Measurements from ENCODE around the gene RTN4.
"Not testable (repeated sequence)": the region's sequence is repeated elsewhere in the genome, so short reads cannot be mapped to it uniquely, and the experiment has no call there.

RTN4 gene

DNA sequence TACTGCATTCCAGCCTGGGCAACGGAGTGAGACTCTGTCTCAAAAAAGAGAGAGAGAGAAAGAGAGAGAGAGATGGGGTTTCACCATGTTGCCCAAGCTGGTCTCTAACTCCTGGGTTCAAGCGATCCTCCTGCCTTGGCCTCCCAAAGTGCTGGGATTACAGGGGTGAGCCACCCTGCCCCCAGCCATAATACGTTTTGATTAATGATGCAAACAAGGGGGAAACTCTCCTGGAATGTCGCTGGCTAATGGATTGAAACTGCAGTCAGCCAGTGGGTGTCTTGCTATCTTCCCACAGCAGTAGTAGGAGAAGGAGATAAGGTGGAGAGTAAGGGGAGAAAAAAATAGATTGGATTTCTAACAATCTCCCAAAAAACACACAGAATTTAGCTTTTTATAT lies 9.5 kb upstream of the RTN4 start:
- ATAC-seq: no peak
- no peak for TF ChIP-seq CSDC2 (CRISPR knock-in tag; IDR thresholded peaks at IDR 0.05)
- TF ChIP-seq ISL1 (CRISPR knock-in tag; IDR thresholded peaks at IDR 0.05): no peak
- no peak for TF ChIP-seq ZNF565 (CRISPR knock-in tag; conservative IDR thresholded peaks at IDR 0.05; ENCODE audit: low read depth)
- no peak for TF ChIP-seq OSR1 (CRISPR knock-in tag; IDR thresholded peaks at IDR 0.05)

DNA sequence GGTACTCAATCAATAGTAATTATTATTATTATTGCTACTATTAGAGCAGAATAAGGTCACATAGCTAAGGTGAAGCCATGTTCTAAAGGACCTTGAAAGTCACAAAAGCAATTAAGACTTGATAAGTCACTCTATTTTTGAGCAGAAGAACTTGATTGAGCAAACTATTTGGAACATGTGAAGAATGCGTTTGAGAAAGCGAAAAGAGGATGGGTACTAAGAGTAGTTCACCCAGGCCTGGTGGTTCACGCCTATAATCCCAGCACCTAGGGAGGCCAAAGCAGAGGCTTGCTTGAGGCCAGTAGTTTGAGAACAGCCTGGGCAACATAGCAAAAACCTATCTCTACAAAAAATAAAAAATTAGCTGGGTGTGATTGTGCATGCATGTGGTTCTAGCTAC lies 7.2 kb upstream of the RTN4 start:
- ATAC-seq: no peak
- no peak for TF ChIP-seq TCF4 (CRISPR knock-in tag; IDR thresholded peaks at IDR 0.05; ENCODE audit: borderline replicate concordance)
- no peak for TF ChIP-seq ZFP30 (CRISPR knock-in tag; IDR thresholded peaks at IDR 0.05)
- TF ChIP-seq, protein P1, sequence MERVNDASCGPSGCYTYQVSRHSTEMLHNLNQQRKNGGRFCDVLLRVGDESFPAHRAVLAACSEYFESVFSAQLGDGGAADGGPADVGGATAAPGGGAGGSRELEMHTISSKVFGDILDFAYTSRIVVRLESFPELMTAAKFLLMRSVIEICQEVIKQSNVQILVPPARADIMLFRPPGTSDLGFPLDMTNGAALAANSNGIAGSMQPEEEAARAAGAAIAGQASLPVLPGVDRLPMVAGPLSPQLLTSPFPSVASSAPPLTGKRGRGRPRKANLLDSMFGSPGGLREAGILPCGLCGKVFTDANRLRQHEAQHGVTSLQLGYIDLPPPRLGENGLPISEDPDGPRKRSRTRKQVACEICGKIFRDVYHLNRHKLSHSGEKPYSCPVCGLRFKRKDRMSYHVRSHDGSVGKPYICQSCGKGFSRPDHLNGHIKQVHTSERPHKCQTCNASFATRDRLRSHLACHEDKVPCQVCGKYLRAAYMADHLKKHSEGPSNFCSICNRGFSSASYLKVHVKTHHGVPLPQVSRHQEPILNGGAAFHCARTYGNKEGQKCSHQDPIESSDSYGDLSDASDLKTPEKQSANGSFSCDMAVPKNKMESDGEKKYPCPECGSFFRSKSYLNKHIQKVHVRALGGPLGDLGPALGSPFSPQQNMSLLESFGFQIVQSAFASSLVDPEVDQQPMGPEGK (CRISPR knock-in tag; IDR thresholded peaks at IDR 0.05; ENCODE audit: borderline replicate concordance): no peak
- no peak for TF ChIP-seq ZC3H10 (CRISPR knock-in tag; IDR thresholded peaks at IDR 0.05)
- no peak for TF ChIP-seq ESRRG (CRISPR knock-in tag; IDR thresholded peaks at IDR 0.05)
- no peak for TF ChIP-seq BACH2 (CRISPR knock-in tag; IDR thresholded peaks at IDR 0.05; ENCODE audit: borderline replicate concordance)

DNA sequence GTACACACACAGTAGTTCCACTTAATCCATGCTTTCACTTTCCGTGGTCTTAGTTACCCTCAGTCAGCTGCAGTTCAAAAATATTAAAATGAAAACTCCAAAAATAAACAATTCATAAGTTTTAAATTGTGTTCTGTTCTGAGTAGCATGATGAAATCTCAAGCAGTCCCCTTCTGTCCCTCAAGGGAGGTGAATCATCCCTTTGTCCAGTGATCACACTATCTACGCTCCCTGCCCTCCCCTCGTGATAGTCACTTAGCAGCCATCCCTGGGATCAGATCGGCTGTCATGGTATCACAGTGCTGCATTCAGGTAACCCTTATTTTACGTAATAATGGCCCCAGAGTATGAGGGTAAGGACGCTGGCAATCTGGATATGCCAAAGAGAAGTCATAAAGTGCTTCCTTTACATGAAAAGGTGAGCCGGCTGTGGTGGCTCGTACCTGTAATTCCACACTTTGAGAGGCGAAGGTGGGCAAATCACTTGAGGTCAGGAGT lies 5.8 kb upstream of the RTN4 start:
- TF ChIP-seq ZNF565 (CRISPR knock-in tag; conservative IDR thresholded peaks at IDR 0.05; ENCODE audit: low read depth) (no peak), PPARA (CRISPR knock-in tag; IDR thresholded peaks at IDR 0.05; ENCODE audit: borderline replicate concordance) (no peak), ZNF8 (CRISPR knock-in tag; IDR thresholded peaks at IDR 0.05) (no peak), ZC3H10 (CRISPR knock-in tag; IDR thresholded peaks at IDR 0.05) (no peak), RARB (CRISPR knock-in tag; IDR thresholded peaks at IDR 0.05) (no peak), CSDC2 (CRISPR knock-in tag; IDR thresholded peaks at IDR 0.05) (no peak), SNAI2 (CRISPR knock-in tag; IDR thresholded peaks at IDR 0.05) (no peak), BACH2 (CRISPR knock-in tag; IDR thresholded peaks at IDR 0.05; ENCODE audit: borderline replicate concordance) (no peak), TOX (CRISPR knock-in tag; IDR thresholded peaks at IDR 0.05; ENCODE audit: borderline replicate concordance) (no peak)
- TF ChIP-seq, protein P2, sequence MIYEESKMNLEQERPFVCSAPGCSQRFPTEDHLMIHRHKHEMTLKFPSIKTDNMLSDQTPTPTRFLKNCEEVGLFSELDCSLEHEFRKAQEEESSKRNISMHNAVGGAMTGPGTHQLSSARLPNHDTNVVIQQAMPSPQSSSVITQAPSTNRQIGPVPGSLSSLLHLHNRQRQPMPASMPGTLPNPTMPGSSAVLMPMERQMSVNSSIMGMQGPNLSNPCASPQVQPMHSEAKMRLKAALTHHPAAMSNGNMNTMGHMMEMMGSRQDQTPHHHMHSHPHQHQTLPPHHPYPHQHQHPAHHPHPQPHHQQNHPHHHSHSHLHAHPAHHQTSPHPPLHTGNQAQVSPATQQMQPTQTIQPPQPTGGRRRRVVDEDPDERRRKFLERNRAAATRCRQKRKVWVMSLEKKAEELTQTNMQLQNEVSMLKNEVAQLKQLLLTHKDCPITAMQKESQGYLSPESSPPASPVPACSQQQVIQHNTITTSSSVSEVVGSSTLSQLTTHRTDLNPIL (CRISPR knock-in tag; IDR thresholded peaks at IDR 0.05; ENCODE audit: low read depth): no peak
- TF ChIP-seq, protein P1 (CRISPR knock-in tag; IDR thresholded peaks at IDR 0.05; ENCODE audit: borderline replicate concordance): no peak
- ATAC-seq: no peak

DNA sequence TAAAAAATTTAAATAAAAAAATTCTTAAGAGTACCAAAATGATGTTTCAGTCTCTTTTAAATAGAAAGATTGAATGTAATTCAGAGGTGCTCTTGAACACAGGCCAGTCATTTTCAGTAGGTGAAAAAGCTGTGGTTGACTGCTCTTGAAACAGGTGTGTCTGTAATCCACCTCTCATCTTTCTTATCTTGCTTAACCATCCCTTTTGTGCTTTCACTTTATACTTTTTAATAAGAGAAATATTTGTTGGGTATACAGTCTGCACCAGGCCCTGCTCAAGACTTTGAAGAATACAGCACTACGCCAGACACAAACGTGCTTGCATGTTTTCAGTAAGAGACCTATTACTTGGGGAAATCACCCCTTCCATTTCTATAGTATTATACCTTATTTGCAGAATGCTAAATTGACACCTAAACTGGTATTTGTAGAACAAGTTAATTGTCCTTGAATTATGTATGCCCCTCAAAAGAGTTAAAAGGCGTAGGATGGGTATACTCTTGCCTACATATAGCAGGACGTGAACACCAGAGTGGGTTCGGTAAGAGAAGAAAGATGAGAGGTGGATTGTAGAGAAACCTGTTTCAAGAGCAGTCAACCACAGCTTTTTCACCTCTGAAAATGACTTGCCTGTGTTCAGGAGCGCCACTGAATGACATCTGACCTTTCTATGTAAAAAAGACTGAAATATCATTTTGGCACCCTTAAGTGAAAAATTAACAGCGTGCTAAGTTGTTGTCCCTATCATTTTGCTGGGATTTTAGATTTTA lies 4.0 kb upstream of the RTN4 start:
- ATAC-seq: no peak
- TF ChIP-seq ZC3H10 (CRISPR knock-in tag; IDR thresholded peaks at IDR 0.05): no peak
- TF ChIP-seq SNAI2 (CRISPR knock-in tag; IDR thresholded peaks at IDR 0.05): no peak
- no peak for TF ChIP-seq TCF4 (CRISPR knock-in tag; IDR thresholded peaks at IDR 0.05; ENCODE audit: borderline replicate concordance)
- no peak for TF ChIP-seq GLIS3 (CRISPR knock-in tag; IDR thresholded peaks at IDR 0.05)
- no peak for TF ChIP-seq ZNF565 (CRISPR knock-in tag; conservative IDR thresholded peaks at IDR 0.05; ENCODE audit: low read depth)
- TF ChIP-seq CSDC2 (CRISPR knock-in tag; IDR thresholded peaks at IDR 0.05): no peak
- no peak for TF ChIP-seq PPARA (CRISPR knock-in tag; IDR thresholded peaks at IDR 0.05; ENCODE audit: borderline replicate concordance)
- TF ChIP-seq, protein P3, sequence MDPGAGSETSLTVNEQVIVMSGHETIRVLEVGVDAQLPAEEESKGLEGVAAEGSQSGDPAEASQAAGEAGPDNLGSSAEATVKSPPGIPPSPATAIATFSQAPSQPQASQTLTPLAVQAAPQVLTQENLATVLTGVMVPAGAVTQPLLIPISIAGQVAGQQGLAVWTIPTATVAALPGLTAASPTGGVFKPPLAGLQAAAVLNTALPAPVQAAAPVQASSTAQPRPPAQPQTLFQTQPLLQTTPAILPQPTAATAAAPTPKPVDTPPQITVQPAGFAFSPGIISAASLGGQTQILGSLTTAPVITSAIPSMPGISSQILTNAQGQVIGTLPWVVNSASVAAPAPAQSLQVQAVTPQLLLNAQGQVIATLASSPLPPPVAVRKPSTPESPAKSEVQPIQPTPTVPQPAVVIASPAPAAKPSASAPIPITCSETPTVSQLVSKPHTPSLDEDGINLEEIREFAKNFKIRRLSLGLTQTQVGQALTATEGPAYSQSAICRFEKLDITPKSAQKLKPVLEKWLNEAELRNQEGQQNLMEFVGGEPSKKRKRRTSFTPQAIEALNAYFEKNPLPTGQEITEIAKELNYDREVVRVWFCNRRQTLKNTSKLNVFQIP (CRISPR knock-in tag; IDR thresholded peaks at IDR 0.05; ENCODE audit: borderline replicate concordance, low read depth): no peak
- no peak for TF ChIP-seq ZNF70 (CRISPR knock-in tag; IDR thresholded peaks at IDR 0.05)
- no peak for TF ChIP-seq ESRRG (CRISPR knock-in tag; IDR thresholded peaks at IDR 0.05)
- TF ChIP-seq, protein P4, sequence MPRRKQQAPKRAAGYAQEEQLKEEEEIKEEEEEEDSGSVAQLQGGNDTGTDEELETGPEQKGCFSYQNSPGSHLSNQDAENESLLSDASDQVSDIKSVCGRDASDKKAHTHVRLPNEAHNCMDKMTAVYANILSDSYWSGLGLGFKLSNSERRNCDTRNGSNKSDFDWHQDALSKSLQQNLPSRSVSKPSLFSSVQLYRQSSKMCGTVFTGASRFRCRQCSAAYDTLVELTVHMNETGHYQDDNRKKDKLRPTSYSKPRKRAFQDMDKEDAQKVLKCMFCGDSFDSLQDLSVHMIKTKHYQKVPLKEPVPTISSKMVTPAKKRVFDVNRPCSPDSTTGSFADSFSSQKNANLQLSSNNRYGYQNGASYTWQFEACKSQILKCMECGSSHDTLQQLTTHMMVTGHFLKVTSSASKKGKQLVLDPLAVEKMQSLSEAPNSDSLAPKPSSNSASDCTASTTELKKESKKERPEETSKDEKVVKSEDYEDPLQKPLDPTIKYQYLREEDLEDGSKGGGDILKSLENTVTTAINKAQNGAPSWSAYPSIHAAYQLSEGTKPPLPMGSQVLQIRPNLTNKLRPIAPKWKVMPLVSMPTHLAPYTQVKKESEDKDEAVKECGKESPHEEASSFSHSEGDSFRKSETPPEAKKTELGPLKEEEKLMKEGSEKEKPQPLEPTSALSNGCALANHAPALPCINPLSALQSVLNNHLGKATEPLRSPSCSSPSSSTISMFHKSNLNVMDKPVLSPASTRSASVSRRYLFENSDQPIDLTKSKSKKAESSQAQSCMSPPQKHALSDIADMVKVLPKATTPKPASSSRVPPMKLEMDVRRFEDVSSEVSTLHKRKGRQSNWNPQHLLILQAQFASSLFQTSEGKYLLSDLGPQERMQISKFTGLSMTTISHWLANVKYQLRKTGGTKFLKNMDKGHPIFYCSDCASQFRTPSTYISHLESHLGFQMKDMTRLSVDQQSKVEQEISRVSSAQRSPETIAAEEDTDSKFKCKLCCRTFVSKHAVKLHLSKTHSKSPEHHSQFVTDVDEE (CRISPR knock-in tag; IDR thresholded peaks at IDR 0.05): no peak
- TF ChIP-seq ZFP30 (CRISPR knock-in tag; IDR thresholded peaks at IDR 0.05): no peak
- TF ChIP-seq ZFP3 (CRISPR knock-in tag; IDR thresholded peaks at IDR 0.05): no peak
- TF ChIP-seq ZNF8 (CRISPR knock-in tag; IDR thresholded peaks at IDR 0.05): no peak
- no peak for TF ChIP-seq RARB (CRISPR knock-in tag; IDR thresholded peaks at IDR 0.05)
- TF ChIP-seq BACH2 (CRISPR knock-in tag; IDR thresholded peaks at IDR 0.05; ENCODE audit: borderline replicate concordance): no peak

DNA sequence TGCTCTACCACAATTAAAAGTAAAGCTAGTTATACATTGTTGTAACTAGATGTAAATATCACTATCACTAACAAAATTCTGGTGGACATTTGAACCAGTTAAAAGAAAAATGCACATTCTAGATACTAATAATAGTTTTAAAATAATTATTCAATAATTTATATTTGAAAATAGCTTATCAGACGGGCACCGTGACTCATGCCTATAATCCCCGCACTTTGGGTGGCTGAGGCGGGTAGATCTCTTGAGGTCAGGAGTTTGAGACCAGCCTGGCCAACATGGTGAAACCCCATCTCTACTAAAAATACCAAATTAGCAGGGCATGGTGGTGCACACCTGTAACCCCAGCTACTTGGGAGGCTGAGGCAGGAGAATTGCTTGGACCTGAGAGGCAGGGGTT lies 3.0 kb upstream of the RTN4 start:
- not testable (repeated sequence) for ATAC-seq
